Neural cell (in vitro differentiated cells): ENCODE measurements around the gene KRT16.

Source experiments
- CTCF ChIP-seq: fragments of 450-650 bp; IDR thresholded peaks from 2 replicates; pipeline ENCODE4 v1.5.1; 2014; ENCODE audit warnings: antibody characterized with exemption, mild to moderate bottlenecking, moderate library complexity; ENCODE audit not compliant: poor library complexity, severe bottlenecking
- EP300 ChIP-seq: fragments of 450-650 bp; conservative IDR thresholded peaks from 2 replicates; pipeline ENCODE4 v1.6.1; 2014; ENCODE audit warnings: antibody characterized with exemption, mild to moderate bottlenecking, moderate library complexity; ENCODE audit not compliant: poor library complexity, severe bottlenecking
- EZH2 ChIP-seq: fragments of 200-600, 300-800 bp; shearing (Covaris generic), sonication (generic); IDR thresholded peaks from 2 replicates; pipeline ENCODE4 v1.6.1; 2014; ENCODE audit warnings: antibody characterized with exemption, low read length, borderline replicate concordance, mild to moderate bottlenecking; ENCODE audit not compliant: insufficient read depth, poor library complexity, severe bottlenecking
- MXI1 ChIP-seq: fragments of 450-650 bp; conservative IDR thresholded peaks from 2 replicates; pipeline ENCODE4 v1.6.1; 2014; ENCODE audit warnings: antibody characterized with exemption, mild to moderate bottlenecking; ENCODE audit not compliant: poor library complexity, severe bottlenecking
- POLR2AphosphoS5 ChIP-seq: IDR thresholded peaks from 2 replicates; pipeline ENCODE4 v1.6.1; 2012
- SMC3 ChIP-seq: fragments of 450-650 bp; conservative IDR thresholded peaks from 2 replicates; pipeline ENCODE4 v1.6.1; 2014; ENCODE audit warnings: antibody characterized with exemption, mild to moderate bottlenecking, moderate library complexity; ENCODE audit not compliant: poor library complexity
- TAF1 ChIP-seq: IDR thresholded peaks from 2 replicates; pipeline ENCODE4 v1.6.1; 2012; ENCODE audit warnings: low read depth

- TF ChIP-seq CTCF, result no peak
- TF ChIP-seq EP300, result no peak
- TF ChIP-seq POLR2AphosphoS5, result no peak
- TF ChIP-seq EZH2, result no peak
- no peak for TF ChIP-seq TAF1
- TF ChIP-seq SMC3, result no peak
- no peak for TF ChIP-seq MXI1
Measured at GRCh38 chr17:41581366-41582060, 31.1 kb downstream of the KRT16 start.
